Ovary (tissue), 9 donors: ENCODE data around the gene ERP44. TPM values are rescaled to one million over a fixed set of nuclear protein-coding genes. Genes with fewer than 3 reads are reported as not detected.

Experiments used
- DNase-seq, 5 donors: peaks; one replicate each; pipeline ENCODE4 v3.0.0-alpha.2; 2019 to 2020
- H3K27ac ChIP-seq, 2 donors: fragments of 200-600 bp; one replicate each; pipeline versions ENCODE4 v1.5.1 to v1.8.0; 2019 to 2022
- H3K27me3 ChIP-seq: fragments of 200-600 bp; one replicate; pipeline ENCODE4 v1.8.0; 2022
- H3K36me3 ChIP-seq: fragments of 200-600 bp; sonication (generic); one replicate; pipeline ENCODE4 v1.5.1; 2019
- H3K4me1 ChIP-seq: one replicate; pipeline ENCODE4 v1.8.1; 2013; ENCODE audit warnings: mild to moderate bottlenecking, moderate library complexity; ENCODE audit not compliant: insufficient read depth
- H3K4me3 ChIP-seq: fragments of 200-600 bp; sonication (generic); one replicate; pipeline ENCODE4 v1.5.1; 2017
- H3K9me3 ChIP-seq, 2 donors: fragments of 200-600 bp in 1 of 2; sonication (generic) in 1 of 2; one replicate each; pipeline versions ENCODE4 v1.5.1 to v1.8.1; 2013 to 2019; ENCODE audit warnings: mild to moderate bottlenecking in 1 of 2, moderate library complexity in 1 of 2
- EP300 ChIP-seq: sonication (generic); formaldehyde crosslinking; IDR thresholded peaks from one replicate; pipeline ENCODE4 v1.6.1; 2017; ENCODE audit warnings: antibody characterized with exemption
- POLR2A ChIP-seq: fragments of 450-650 bp; IDR thresholded peaks from one replicate; pipeline ENCODE4 v1.6.1; 2017; ENCODE audit warnings: antibody characterized with exemption, mild to moderate bottlenecking, moderate library complexity
- WGBS, 3 donors: extraction: QIAGEN DNeasy Blood & Tissue Kit in 1 of 3; methylation state at CpG; one replicate each; pipeline versions ENCODE4 v1.1.5 to v1.1.7; 2013 to 2017; 5-methylcytosine and 5-hydroxymethylcytosine counted together
- intact Hi-C, 4 donors: fragments of 100-400 bp; cut with DNase I; formaldehyde crosslinking; loops; one replicate each; pipeline versions ENCODE4 v1.11.0 to v1.15.1; 2022 to 2023
- polyA plus RNA-seq, 2 donors: library from polyadenylated mRNA; stranded (reverse); fragments of 200-250 nt in 1 of 2; fragments of 350-450 nt in 1 of 2; fragmentation: Illumina TruSeq in 1 of 2; extraction: RNeasy Lipid Tissue Mini Kit (QIAGEN cat#74804) in 1 of 2; gene quantifications; one replicate each; pipeline ENCODE4 v1.2.3, GENCODE V29; 2013 to 2014
- total RNA-seq, 7 donors: library from RNA; depleted of rRNA in 2 of 7; stranded (reverse); fragments of >200 nt in 2 of 7; fragmentation: NEBNext Ultra II Directional in 3 of 7; extraction: Animal tissue kit (Norgen Biotek cat#: 25700) in 3 of 7; gene quantifications; one replicate each; pipeline versions ENCODE4 v1.1.0 to v1.2.4, GENCODE V29; 2016 to 2023
- TF ChIP-seq, protein P1 (sequence below), 3 donors: fragments of 450-650 bp in 2 of 3; fragments of 200-600 bp in 1 of 3; IDR thresholded peaks; one replicate each; pipeline versions ENCODE4 v1.5.1 to v1.8.0; 2016 to 2022; ENCODE audit warnings: antibody characterized with exemption in 3 of 3, mild to moderate bottlenecking in 1 of 3
- donor health status: DM: no; HTN: no; CAD: no; lungs with moderate emphysema.
- donor health status: DM: no; HTN: no; CAD: no.
- donor health status: Bipolar disorder and iron deficiency.
- donor health status: DM: yes; HTN: yes; CAD: no.
- donor health status: DM: no; HTN: no; CAD: no.
- donor health status: DM: yes; HTN: yes; CAD: no.

Gene ERP44
- total and polyA plus RNA-seq, 9 donors: 7.0 to 26.4 (median 12.6) TPM

DNA sequence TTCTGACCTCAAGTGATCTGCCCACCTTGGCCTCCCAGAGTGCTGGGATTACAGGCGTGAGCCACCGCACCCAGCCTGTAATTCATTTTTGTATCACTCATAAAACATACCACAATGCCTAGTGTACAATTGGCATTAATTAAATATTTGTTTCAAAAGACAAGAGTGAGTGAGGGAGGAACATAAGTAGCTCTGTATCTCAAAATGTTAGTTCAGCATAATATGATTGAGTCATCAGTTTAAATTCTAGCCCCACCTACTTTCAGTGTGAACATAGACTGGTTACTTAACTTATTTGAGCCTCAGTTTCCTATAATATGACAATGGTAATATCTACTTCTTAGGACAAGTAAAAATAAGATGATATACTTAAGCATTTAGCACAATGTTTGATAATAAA, 27.1 kb upstream of the ERP44 start:
- intact Hi-C loops: no loop called here
- WGBS, 3 donors: 91 to 98% (median 93%) methylated on average over 2 of the region's 2 CpGs
- Histone ChIP-seq H3K27ac (no peak overlapping the region), H3K4me1 (peaks cover 2% of the 10 kb centered on the region), H3K4me3 (no peak overlapping the region), H3K27me3 (no peaks in the 10 kb centered on the region), H3K36me3 (no peaks in the 10 kb centered on the region), H3K9me3 (no peaks in the 10 kb centered on the region)
- TF ChIP-seq, protein P1, sequence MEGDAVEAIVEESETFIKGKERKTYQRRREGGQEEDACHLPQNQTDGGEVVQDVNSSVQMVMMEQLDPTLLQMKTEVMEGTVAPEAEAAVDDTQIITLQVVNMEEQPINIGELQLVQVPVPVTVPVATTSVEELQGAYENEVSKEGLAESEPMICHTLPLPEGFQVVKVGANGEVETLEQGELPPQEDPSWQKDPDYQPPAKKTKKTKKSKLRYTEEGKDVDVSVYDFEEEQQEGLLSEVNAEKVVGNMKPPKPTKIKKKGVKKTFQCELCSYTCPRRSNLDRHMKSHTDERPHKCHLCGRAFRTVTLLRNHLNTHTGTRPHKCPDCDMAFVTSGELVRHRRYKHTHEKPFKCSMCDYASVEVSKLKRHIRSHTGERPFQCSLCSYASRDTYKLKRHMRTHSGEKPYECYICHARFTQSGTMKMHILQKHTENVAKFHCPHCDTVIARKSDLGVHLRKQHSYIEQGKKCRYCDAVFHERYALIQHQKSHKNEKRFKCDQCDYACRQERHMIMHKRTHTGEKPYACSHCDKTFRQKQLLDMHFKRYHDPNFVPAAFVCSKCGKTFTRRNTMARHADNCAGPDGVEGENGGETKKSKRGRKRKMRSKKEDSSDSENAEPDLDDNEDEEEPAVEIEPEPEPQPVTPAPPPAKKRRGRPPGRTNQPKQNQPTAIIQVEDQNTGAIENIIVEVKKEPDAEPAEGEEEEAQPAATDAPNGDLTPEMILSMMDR (IDR thresholded peaks at IDR 0.05): no peak
- TF ChIP-seq EP300: no peak
- TF ChIP-seq POLR2A: no peak
- DNase-seq: no peak

DNA sequence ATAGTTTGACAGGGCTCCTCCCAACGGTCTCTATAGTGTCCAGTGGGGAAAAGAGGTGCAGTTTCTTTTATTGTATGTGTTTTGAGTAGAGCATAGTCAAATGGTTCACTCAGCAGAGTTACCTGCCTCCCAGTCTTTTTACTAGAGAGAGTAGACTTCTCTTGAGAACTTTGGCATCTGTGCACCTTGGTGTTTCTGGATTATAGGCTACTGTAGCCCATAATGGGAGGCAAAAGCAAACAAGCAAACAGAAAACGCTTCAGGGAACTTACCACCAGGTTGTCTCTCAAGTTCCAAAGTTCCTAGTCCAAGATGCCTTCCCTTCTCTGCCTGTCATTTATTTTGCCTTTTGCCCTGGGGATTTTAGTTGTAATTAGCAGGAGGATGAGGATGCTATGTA, 26.4 kb upstream of the ERP44 start:
- no peaks in the 10 kb centered on the region for H3K9me3 ChIP-seq
- no peak for DNase-seq
- H3K27me3 ChIP-seq: no peaks in the 10 kb centered on the region
- no peak overlapping the region for H3K27ac ChIP-seq
- peaks cover 2% of the 10 kb centered on the region for H3K4me1 ChIP-seq
- no peak overlapping the region for H3K4me3 ChIP-seq
- H3K36me3 ChIP-seq: no peaks in the 10 kb centered on the region
- intact Hi-C loops: no loop called here
- TF ChIP-seq EP300 (no peak), POLR2A (no peak)
- 92 to 93% (median 93%) methylated on average over 2 of the region's 2 CpGs for WGBS, 3 donors

DNA sequence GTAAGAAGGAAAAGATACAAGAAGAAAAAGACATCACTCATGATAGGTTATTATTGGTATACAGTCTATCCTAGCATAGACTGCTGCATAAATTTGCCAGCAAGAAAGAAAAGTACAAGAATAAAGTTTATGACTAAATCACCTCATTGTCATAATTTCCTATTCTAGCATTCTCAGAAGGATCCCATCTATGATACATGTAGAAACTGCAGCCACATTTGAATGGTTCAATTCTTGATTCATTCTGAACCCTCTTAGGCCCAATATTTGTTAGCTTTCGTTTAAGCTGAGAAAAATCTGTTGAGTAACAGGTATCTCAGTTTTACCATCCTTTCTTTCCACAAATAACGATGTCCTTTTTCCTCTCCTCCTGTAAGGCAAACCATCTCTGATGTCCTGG, 21.5 kb upstream of the ERP44 start:
- H3K27me3 ChIP-seq: no peaks in the 10 kb centered on the region
- no peak overlapping the region for H3K27ac ChIP-seq
- no peaks in the 10 kb centered on the region for H3K4me1 ChIP-seq
- no peaks in the 10 kb centered on the region for H3K9me3 ChIP-seq
- H3K4me3 ChIP-seq: no peak overlapping the region
- intact Hi-C loops: no loop called here
- H3K36me3 ChIP-seq: no peaks in the 10 kb centered on the region
- DNase-seq: no peak
- WGBS, 3 donors: 92 to 98% (median 97%) methylated on average over 2 of the region's 2 CpGs
- TF ChIP-seq EP300 (no peak), POLR2A (no peak)
- TF ChIP-seq, protein P1 (IDR thresholded peaks at IDR 0.05): no peak

DNA sequence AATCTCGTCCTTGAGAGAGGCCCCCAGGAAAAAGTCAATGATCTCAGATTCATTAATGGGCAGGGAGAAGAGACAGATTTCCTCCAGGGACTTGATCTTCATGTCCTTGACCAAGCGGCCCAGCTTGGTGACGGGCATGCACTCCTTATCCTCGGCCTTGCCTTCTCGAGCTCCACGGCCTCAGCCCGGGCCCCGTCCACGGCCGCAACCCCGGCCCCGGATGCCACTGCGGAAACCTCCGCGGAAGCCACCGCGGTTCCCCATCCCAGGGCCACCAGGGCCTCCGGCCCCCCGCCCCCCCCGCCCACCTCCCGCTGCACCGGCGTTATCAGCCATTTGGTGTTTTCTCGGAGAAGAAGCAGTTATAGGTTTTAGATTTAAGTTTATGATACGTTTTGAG, 18.5 kb upstream of the ERP44 start:
- no peaks in the 10 kb centered on the region for H3K4me1 ChIP-seq
- H3K4me3 ChIP-seq: no peak overlapping the region
- WGBS, 3 donors: 97 to 98% (median 97%) methylated on average over 25 of the region's 25 CpGs
- no peaks in the 10 kb centered on the region for H3K27me3 ChIP-seq
- TF ChIP-seq EP300: no peak
- TF ChIP-seq, protein P1 (IDR thresholded peaks at IDR 0.05): no peak
- TF ChIP-seq POLR2A: no peak
- no peak overlapping the region for H3K27ac ChIP-seq
- H3K9me3 ChIP-seq: no peaks in the 10 kb centered on the region
- intact Hi-C loops: no loop called here
- DNase-seq: no peak
- no peaks in the 10 kb centered on the region for H3K36me3 ChIP-seq

DNA sequence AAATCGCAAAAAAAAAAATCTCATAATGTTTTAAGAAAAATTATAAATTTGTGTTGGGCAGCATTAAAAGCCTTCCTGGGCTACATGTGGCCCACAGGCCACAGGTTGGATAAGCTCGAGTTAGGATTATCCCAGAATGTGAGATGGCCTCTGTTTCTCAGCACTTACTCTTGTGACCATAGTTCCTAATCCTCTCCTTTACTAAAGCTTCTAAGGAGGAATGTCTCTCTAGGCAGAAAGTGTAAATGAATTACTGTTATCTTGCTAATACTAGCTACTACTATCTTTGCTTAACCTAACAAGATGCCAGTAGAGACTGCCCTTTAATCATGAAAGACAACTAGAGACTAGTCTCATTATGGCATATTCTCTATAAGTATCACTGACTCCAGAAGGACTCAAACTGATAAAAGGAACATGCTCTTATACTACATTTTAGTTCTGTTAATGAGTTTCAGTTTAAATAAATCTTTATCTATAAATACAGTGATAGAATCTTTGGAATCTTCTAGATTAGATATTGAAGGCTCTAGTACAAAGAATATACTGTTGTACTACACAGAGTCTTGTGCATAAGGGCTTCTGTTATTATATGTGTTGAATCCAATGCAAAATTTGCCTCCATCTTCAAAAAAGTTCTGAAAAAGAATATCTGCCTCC, 14.0 kb upstream of the ERP44 start:
- Histone ChIP-seq H3K36me3 (no peaks in the 10 kb centered on the region), H3K27ac (no peak overlapping the region), H3K27me3 (no peaks in the 10 kb centered on the region), H3K4me1 (no peaks in the 10 kb centered on the region), H3K4me3 (no peak overlapping the region), H3K9me3 (no peaks in the 10 kb centered on the region)
- TF ChIP-seq, protein P1 (IDR thresholded peaks at IDR 0.05): no peak
- TF ChIP-seq EP300: no peak
- no peak for TF ChIP-seq POLR2A
- intact Hi-C loops: no loop called here
- WGBS, 3 donors: 95 to 99% (median 97%) methylated on average over 2 of the region's 2 CpGs
- DNase-seq: no peak
